Stromal cell of bone marrow (primary cell): ENCODE measurements around the gene SVIL.
A peak's percentile ranks its signal among the peaks of the same experiment; 100 is the strongest.
"Not testable (repeated sequence)": the region's sequence is repeated elsewhere in the genome, so short reads cannot be mapped to it uniquely, and the experiment has no call there.

Source experiments
- DNase-seq: peaks from one replicate; pipeline ENCODE4 v3.0.0-alpha.2; 2012; ENCODE audit warnings: low read depth

Gene SVIL

DNA sequence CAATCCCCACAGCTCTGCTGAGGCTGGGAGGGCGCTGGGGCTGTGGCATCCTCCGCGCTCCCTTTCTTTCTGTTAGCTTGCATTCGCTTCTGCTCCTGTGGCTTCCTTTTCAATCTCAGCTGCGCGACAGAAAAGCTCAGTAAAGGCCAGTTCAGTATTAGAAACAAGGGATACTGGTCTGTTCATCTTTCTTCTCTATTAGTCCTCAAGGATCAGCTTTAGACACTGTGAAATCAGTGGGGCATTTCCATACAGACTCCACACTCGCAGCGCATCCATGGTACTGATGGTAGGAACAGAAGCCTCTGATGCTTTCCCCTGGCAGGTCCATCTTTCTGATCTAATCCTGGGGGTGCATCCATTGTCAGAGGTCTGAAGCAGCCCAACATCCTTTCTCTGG is 182.2 kb downstream of the SVIL start:
- DNase-seq, result no peak

DNA sequence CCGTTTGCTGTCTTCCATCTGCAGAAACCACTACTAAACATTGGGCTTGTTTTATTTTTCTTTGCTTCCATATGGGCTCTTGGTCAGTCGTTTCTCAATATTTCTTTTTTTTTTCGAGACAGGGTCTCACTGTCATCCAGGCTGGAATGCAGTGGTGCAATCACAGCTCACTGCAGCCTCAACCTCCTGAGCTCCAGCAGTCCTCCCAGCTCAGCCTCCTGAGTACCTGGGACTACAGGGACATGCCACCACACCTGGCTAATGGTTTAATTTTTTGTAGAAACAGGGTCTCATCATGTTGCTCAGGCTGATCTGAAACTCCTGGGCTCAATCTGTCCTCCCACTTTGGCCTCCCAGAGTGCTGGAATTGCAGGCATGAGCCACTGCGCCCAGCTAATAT is 182.8 kb downstream of the SVIL start:
- no peak for DNase-seq

DNA sequence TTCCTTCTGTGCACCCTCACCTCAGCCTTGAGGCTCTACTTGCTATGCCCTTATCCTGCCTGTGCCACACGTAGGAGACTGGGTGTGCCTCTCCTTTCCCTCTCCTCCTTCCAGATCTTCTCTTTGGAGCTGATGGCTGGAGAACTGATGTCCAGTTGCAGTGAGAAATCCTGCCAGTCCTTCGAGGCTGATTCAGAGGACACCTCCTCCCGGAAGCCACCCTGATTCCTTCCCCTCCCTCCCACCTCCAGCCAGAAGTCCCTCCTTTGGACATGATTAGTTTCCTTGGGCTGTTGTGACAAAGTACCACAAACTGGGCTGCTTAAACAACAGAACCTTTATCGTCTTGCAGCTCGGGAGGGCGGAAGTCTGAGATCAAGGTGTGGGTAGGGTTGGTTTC is 184.4 kb downstream of the SVIL start:
- no peak for DNase-seq

DNA sequence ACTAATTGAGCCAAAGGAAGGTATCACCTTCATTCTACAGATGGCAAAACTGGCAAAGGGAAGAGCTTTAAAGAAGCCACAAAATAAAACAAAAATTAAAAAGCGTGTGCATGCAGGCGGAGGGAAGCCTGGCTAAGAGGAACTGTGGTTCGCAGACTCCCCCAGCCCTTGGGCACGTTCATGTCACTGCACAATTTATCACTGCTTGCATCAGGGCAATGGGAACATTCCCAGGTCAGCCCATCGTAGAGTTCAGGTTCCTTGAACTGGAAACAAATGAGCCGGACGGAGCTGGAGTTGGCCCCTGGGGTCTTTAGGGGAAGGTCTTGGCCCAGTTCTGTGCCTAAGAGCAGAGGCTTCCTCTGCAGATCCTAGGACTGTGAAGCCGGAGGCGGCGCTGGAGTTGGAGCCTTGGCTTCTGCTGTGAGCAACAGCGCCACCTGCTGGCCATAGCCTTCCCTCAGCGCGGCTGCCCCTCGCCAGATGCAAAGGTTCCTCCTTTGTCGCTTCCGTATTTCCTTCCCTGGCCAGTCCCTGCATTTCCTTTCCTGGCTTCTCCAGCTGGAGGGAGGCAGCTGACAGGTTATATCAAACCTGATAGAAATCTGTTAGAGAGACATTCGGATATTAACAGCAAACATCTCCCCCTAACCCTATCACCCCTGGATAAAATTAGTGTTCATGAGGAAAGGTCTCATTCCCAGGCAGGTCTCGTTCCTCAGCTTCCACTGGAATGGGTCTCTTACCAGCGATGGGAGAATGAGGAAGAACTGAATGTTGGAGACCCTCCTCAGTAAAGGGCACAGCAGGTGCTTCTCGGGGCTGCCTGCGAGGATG is 185.8 kb downstream of the SVIL start:
- DNase-seq, result peak; percentile 45

DNA sequence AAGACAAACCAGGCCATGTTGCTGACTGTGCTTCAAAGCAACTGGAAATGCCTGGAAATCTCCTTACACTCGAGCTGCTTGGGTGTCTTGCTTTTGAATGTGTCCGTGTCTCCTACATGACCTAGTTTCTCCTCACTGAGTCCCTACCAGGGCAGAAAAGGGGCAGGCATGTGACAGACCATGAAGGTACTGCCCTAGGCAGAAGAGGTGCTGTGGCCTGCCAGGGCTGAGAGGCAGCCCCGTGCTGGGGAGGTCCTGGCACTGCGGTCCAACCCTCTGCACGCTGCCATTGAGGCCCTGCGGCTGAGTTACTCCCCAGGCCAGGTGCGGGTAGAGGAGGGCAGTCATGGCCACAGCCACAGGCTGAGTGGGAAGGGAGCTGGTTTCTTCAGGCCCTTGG is 186.6 kb downstream of the SVIL start:
- DNase-seq, result no peak

DNA sequence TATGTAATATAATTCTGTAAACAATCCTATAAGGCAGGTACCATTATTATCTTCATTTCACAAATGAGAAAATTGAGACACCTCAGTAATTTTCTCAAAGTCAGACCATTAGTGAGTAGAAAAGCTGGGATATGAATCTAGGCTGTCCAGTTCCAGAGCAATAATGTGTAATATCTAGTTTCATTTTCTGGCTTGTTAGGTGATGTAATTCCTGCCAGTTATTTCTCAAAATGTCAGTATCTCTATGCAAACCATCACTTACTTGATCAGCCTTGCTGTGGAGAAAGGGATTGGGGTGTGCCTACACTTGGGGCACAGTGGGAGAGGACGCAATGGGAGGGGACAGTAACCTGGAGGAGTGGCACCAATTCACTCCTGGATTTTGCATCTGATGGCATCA is 188.4 kb downstream of the SVIL start:
- DNase-seq, result no peak

DNA sequence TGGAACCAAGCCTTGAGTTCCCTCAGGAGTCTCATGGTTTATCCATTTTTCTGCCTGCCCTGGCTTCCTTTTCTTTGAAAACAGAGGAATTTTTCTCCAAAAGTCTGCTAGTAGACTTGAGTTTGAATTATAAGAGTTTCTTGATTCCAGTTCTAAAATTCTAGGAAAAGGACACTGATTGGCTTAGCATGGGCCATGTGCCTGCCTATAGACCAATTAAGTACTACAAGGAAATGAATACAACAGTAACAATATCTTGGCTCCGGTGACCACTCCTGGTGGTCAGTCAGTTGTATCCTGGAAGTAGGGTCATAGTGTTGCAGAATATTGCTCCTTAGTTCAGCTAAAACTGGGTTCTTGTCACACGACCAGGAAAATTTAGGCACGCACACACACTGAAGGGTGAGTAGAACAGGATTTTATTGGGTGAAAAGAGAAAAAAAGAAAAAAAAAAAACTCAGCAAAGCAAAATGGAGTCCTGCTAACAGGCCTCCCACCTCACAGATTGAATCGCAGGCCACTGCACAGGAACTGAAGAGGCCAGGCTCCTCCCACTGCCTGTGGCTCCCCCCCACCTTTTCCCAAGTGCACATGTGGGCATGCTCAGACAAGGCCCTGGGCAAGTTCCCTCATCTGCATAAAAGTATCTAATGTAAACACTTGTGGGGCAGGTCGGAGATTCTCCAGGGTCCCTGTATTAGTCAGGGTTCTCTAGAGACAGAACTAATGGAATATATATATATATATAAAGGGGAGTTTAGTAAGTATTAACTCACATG is 190.8 kb downstream of the SVIL start:
- DNase-seq, result no peak

DNA sequence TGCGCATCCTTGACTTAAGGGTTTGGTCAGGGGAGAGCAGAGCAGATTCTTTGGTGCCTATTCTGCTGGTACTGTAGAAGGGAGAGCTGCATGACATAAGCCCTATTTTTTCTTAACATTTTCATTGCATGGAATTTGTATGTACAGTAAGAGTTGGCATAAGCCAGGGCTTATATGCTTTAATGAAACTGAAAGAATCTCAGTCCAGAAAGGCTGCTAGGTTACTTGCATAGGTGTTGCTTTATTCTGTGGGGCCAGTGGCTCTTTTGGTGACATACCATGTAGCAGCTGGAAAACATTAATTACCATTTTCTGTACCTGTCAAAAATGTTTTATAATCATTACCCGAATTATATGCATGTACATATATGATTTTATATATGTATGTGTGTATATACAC is 193.8 kb downstream of the SVIL start:
- DNase-seq, result no peak

DNA sequence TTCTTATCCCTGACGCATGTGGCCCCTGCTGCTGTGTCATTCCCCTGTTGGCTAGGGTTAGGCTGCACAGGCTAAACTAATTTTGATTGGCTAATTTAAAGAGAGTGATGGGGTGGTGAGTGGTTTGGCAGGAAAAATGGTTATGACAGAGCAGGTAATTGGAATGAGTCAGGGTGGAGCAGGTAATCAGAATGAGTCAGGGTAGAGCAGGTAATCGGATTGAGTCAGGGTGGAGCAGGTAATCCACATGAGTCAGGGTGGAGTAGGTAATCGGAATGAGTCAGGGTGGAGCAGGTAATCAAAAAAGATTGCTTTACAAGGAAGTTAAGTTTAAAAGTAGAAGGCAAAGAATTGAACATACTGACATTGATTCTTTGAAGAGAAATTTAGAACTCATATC is 195.8 kb downstream of the SVIL start:
- DNase-seq, result not testable (repeated sequence)

DNA sequence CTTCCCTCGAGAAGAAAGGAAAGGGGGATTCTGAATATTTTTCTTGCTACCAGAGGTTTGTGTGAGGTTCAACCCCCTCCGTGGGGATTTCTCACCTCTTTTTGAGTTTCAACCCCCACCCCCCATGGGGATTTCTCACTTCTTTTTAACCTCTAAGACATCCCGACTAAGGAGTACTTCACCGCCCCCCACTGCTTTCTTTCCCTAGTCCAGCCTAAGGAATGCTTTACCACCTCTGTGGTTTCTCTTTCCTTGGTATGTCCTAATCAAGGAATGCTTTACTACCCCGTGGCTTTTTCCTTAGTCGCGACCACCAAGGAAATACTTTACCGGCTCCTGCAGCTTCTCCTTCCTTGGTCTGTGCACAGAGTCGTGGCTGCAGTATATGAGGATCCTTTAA is 196.5 kb downstream of the SVIL start:
- DNase-seq, result no peak

DNA sequence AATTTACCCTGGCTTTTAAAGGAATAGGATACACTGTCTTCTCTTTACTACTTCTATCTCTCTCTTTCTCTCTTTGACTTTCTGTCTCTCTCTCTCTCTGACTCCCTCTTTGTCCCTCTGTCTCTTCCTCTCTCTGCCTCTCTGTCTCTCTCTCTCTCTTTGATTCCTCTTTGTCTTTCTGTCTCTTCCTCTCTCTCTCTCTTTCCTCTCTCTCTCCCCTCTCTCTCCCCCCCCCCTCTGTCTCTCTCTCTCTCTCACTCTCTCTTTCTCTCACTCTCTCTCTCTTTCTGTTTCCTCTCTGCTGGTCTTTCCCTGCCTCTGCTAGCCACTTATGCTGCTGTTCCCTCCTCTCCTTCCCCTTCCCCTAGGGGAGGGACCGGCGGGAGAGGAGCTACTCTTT is 196.9 kb downstream of the SVIL start:
- no peak for DNase-seq

DNA sequence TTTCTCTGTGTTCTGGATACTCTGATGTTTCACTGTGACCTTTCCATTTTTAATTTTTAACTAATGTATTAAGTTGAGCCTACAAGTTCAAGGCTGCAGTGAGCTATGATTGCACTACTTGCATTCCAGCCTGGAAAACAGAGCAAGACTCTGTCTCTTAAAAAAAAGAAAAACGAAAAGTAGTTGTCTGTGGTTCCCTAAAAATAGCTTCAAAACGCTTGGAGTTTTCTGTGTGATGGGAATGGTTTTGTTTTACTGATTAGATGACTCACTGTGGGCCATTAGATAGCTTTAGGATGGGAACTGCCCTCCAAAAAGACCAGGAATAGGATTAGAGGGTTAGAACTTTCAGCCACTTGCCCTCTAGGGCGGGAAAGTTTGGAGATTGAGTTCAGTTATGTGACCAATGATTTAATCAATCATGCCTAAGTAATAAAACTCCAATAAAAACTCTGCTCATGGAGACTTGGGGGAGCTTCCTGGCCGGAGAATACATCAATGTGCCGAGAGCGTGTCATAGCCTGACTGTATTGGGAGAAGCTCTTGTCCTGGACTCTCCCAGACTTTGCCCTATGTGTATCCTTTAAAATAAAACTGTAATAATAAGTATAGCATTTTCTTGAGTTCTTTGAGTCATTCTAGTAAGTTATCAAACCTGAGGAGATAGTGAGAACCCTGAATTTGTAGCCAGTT is 198.8 kb downstream of the SVIL start:
- DNase-seq, result peak; percentile 62

DNA sequence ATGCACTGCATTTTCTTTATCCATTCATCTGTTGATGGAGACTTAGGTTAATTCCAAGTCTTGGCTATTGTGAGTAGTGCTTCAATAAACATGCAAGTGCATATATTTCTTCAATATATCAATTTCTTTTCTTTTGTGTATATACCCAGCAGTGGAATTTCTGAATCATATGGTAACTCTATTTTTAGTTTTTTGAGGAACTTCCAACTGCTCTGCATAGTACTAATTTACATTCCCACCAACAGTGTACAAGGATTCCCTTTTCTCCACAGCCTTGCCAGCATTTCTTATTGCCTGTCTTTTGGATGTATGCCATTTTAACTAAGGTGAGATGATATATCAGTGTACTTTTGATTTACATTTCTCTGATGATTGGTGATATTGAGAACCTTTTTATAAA is 200.7 kb downstream of the SVIL start:
- no peak for DNase-seq

DNA sequence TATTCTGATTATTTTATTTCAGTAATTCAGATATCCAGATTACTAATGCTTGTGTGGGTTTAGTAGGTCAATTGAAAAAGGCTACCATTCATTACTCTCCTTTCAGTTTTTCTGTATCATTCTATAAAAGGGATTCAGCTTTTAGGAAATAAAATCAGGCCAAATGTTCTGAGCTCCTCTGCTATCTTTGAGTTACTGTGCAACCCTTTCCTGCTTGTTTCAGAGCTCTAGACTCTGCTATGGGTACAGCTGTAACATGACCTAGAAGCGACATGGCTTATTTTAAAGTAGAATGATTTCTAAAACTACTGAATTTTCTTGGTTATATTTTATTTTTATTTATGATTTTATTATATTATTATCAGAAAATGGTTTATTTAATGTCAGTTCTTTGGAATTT is 203.1 kb downstream of the SVIL start:
- no peak for DNase-seq

DNA sequence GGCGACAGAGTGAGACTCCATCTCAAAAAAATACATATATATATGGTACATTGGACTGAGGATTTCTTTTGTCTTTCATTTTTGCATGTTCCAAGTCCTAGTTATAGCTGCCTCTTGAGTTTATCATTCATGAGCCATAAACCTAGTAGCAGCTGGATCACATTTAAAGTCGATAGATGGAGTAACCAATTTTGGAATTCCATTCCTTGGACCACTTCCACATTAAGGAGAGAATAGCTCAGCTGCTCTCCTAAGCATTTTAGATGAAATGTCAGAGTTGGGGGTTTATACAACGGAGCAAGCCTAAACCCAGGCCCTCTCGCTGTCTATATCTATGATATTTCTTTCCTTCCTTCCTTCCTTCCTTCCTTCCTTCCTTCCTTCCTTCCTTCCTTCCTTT is 204.7 kb downstream of the SVIL start:
- DNase-seq, result no peak

DNA sequence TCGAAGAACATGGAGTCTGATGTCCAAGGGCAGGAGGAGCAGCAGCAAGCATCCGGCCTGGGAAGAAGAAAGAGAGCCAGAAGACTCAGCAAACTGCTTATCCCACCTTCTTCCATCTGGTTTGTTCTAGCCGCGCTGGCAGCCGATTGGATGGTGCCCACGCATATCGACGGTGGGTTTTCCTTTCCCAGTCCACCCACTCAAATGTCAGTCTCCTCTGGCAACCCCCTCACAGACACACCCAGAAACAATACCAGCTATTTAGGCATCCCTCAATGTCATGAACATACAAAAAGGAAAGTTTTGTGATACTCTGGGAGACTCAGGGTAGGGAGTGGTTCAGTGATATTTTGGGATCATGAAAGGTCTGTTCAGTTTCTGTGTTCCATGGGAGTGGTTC is 206.3 kb downstream of the SVIL start:
- no peak for DNase-seq

DNA sequence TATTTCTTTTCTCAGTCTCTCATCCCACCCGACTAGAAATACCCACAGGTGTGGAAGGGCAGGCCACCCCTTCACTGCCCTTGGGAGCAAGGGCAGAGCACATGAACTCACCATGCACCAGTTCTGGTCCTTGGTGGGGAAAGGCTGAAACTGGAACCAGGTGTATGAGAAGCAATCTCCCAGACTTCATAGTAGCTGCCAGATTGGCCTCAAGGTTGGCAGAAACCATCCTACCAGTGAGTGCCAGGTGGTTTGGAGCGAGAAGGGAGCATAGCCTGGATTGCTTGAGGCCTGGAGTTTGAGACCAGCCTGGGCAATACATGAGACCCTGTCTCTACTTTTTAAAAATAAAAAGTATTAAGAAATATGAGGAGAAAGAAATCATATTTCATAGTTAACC is 207.1 kb downstream of the SVIL start:
- no peak for DNase-seq

DNA sequence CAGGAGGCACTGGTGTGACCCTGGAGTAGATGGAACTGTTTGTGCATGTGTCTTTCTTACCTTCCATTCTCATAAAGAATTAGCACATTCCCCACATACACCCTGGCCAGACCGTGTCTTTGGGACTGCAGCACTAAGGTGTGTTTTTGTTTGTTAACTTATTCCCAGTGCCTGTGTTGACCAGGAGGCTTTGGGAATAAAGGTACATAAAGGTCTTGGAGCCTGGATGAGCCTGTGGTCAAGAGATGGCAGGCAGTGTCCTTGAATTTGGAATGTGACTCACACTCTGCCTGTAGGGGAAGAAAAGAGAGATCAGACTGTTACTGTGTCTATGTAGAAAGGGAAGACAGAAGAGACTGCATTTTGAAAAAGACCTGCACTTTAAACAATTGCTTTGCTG is 208.4 kb downstream of the SVIL start:
- no peak for DNase-seq

DNA sequence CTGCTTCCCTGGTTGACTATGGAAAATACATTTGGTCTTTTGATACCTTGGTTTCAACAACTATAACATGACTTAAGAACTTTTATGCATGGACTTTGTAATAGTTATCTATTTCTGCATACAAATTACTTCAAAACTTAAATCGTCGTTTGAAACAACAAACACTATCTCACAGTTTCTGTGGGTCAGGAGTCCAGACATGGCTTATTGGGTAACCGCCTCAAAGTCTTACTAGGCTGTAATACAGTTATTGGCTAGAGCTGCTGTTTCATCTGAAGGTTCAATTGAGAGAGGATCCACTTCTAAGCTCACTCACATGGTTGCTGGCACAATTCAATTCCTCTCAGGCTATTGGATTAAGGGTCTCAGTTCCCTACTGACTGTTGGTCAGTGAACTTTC is 210.8 kb downstream of the SVIL start:
- no peak for DNase-seq

DNA sequence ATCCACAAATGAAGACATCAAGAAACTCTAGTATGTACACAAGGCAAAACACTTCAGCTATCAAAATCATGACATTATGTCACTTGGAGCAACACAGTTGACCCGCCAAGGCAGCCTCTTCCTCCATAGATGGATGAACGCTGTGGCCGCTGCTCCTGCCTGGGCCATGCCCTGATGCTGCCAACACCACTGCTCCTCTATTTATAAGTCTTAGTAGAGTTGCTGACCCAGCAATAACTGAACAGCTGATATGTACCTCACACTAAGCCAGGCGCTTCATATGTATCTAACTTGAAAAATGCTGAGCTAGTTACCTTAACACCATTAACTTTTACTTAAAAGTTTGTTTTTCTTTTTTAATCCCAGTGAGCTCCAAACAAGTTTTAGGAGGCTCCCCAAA is 214.0 kb downstream of the SVIL start:
- no peak for DNase-seq

DNA sequence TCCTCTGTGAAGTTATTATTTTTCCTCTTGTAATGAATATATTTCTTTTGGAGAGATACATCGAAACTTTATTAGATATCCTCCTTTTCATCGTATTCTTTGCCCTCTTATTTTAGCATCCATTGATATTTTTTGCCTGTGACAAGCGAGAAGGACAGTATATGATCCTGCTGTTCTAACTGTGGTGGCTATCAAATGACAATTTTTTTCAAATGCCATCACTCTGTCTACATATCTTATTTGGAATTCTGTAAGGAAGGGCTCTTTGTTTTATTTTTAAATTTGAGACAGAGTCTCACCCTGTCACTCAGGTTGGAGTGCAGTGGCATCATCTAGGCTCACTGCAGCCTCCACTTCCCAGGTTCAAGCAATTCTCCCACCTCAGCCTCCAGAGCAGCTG is 217.4 kb downstream of the SVIL start:
- no peak for DNase-seq

DNA sequence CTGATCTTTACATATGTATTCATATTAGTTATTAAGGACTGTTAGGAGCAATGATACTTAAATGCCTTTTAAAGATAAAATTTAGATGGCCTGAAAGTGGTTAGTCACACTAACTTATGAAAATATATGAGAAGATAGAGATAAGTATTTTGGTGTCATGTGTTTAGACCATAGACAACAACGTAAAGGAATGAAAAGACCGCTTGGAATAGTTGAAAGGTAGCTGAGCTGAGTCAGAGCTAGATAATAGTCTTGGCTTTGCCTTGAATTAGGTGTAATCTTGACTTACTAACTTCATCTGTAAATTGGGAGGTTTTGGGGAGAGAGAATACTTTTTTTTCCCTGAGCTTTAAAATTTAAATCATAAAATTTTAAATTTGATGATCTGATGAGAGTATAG is 218.9 kb downstream of the SVIL start:
- no peak for DNase-seq

DNA sequence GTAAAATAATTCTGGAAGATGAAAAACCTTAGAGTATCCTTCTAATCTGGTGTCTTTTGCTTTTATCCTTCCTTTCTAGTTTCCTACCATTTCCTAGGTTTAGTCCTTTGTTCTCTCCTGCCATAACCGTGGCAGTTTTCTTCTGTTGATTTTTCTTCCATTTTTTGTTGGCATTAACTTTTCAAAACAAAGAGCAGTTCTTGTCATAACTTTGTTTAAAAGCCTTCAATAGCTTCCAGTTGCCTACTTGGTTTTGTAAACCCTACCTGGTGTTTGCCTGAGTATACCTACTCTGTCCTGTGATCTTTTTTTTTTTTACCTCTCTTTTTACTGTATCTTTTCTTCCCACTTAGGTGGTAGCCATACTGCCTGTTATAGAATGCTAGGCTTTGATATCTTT is 220.3 kb downstream of the SVIL start:
- DNase-seq, result no peak
